ENCODE measurements around the gene CRYBA4.

Gene CRYBA4

GRCh38 chr22:26623984-26624383 is 2.2 kb downstream of the CRYBA4 start:
- Histone ChIP-seq H2AFZ (ENCODE audit: low read depth, low read length) (no peak overlapping the region), H4K91ac (ENCODE audit: low read length) (no peak overlapping the region), H3K4ac (ENCODE audit: low read depth in 1 of 2, low read length in 2 of 2) (no peak overlapping the region), H2BK5ac (ENCODE audit: low read depth, low read length, poor library complexity, severe bottlenecking) (no peak overlapping the region), H2BK120ac (ENCODE audit: low read depth, low read length) (no peak overlapping the region), H3K9me3 (ENCODE audit: control insufficient read depth, low read length) (no peaks in the 10 kb centered on the region), H3K14ac (ENCODE audit: low read length in 2 of 2) (no peak overlapping the region), H3K9ac (ENCODE audit: low read length) (no peak overlapping the region), H3K27ac (ENCODE audit: low read length, poor library complexity, severe bottlenecking) (no peak overlapping the region), H3K4me1 (ENCODE audit: control insufficient read depth, insufficient read depth, low read depth, low read length) (no peaks in the 10 kb centered on the region), H2BK15ac (ENCODE audit: low read depth, poor library complexity, severe bottlenecking) (no peak overlapping the region), H3K4me3 (ENCODE audit: insufficient read depth in 1 of 2, low read depth in 1 of 2, low read length in 2 of 2) (no peak overlapping the region), H4K8ac (ENCODE audit: low read length) (no peak overlapping the region), H3K23ac (ENCODE audit: low read length in 2 of 2) (no peak overlapping the region), H3K27me3 (ENCODE audit: control insufficient read depth in 1 of 2, insufficient read depth in 1 of 2, low read length in 2 of 2) (peaks cover 28 to 55% of the 10 kb centered on the region in 2 experiments), H2AK5ac (ENCODE audit: low read length, severe bottlenecking) (no peak overlapping the region), H2BK12ac (ENCODE audit: low read length in 2 of 2) (no peak overlapping the region), H3K18ac (ENCODE audit: low read depth in 1 of 2, low read length in 2 of 2) (no peak overlapping the region), H3K79me1 (replicated peaks; ENCODE audit: low read length, poor library complexity, severe bottlenecking) (no peaks in the 10 kb centered on the region), H3K4me2 (ENCODE audit: low read length, poor library complexity, severe bottlenecking) (no peak overlapping the region), H3K36me3 (ENCODE audit: control insufficient read depth in 1 of 2, insufficient read depth in 2 of 2, low read depth in 1 of 2, low read length in 2 of 2) (no peaks in the 10 kb centered on the region)
- WGBS = 68% methylated on average over 1 of the region's 1 CpG
- DNase-seq = no peak

GRCh38 chr22:26624803-26625202 is 3.0 kb downstream of the CRYBA4 start:
- 87% methylated on average over 12 of the region's 12 CpGs for WGBS
- Histone ChIP-seq H2BK120ac (ENCODE audit: low read depth, low read length) (no peak overlapping the region), H2AK5ac (ENCODE audit: low read length, severe bottlenecking) (no peak overlapping the region), H3K9me3 (ENCODE audit: control insufficient read depth, low read length) (no peaks in the 10 kb centered on the region), H3K79me1 (replicated peaks; ENCODE audit: low read length, poor library complexity, severe bottlenecking) (no peaks in the 10 kb centered on the region), H3K4ac (ENCODE audit: low read depth in 1 of 2, low read length in 2 of 2) (no peak overlapping the region), H3K18ac (ENCODE audit: low read depth in 1 of 2, low read length in 2 of 2) (no peak overlapping the region), H3K27ac (ENCODE audit: low read length, poor library complexity, severe bottlenecking) (no peak overlapping the region), H3K4me2 (ENCODE audit: low read length, poor library complexity, severe bottlenecking) (no peak overlapping the region), H3K4me3 (ENCODE audit: insufficient read depth in 1 of 2, low read depth in 1 of 2, low read length in 2 of 2) (no peak overlapping the region), H4K91ac (ENCODE audit: low read length) (no peak overlapping the region), H3K27me3 (ENCODE audit: control insufficient read depth in 1 of 2, insufficient read depth in 1 of 2, low read length in 2 of 2) (peaks cover 28 to 51% of the 10 kb centered on the region in 2 experiments), H4K8ac (ENCODE audit: low read length) (no peak overlapping the region), H2BK15ac (ENCODE audit: low read depth, poor library complexity, severe bottlenecking) (no peak overlapping the region), H3K9ac (ENCODE audit: low read length) (no peak overlapping the region), H3K14ac (ENCODE audit: low read length in 2 of 2) (no peak overlapping the region), H2BK5ac (ENCODE audit: low read depth, low read length, poor library complexity, severe bottlenecking) (no peak overlapping the region), H3K36me3 (ENCODE audit: control insufficient read depth in 1 of 2, insufficient read depth in 2 of 2, low read depth in 1 of 2, low read length in 2 of 2) (no peaks in the 10 kb centered on the region), H2BK12ac (ENCODE audit: low read length in 2 of 2) (no peak overlapping the region), H3K23ac (ENCODE audit: low read length in 2 of 2) (peak overlapping the region in 1 of 2 experiments; percentile 32), H3K4me1 (ENCODE audit: control insufficient read depth, insufficient read depth, low read depth, low read length) (no peaks in the 10 kb centered on the region), H2AFZ (ENCODE audit: low read depth, low read length) (no peak overlapping the region)
- DNase-seq = no peak

- no peaks in the 10 kb centered on the region for H3K36me3 ChIP-seq (ENCODE audit: control insufficient read depth in 1 of 2, insufficient read depth in 2 of 2, low read depth in 1 of 2, low read length in 2 of 2)
- no peak overlapping the region for H2BK5ac ChIP-seq (ENCODE audit: low read depth, low read length, poor library complexity, severe bottlenecking)
- H4K8ac ChIP-seq (ENCODE audit: low read length) = no peak overlapping the region
- H3K18ac ChIP-seq (ENCODE audit: low read depth in 1 of 2, low read length in 2 of 2) = no peak overlapping the region
- H3K27ac ChIP-seq (ENCODE audit: low read length, poor library complexity, severe bottlenecking) = no peak overlapping the region
- H2AFZ ChIP-seq (ENCODE audit: low read depth, low read length) = no peak overlapping the region
- no peak overlapping the region for H3K4me2 ChIP-seq (ENCODE audit: low read length, poor library complexity, severe bottlenecking)
- no peaks in the 10 kb centered on the region for H3K4me1 ChIP-seq (ENCODE audit: control insufficient read depth, insufficient read depth, low read depth, low read length)
- H3K4me3 ChIP-seq (ENCODE audit: insufficient read depth in 1 of 2, low read depth in 1 of 2, low read length in 2 of 2) = no peak overlapping the region
- no peak overlapping the region for H3K9ac ChIP-seq (ENCODE audit: low read length)
- no peak overlapping the region for H2BK12ac ChIP-seq (ENCODE audit: low read length in 2 of 2)
- no peak overlapping the region for H3K14ac ChIP-seq (ENCODE audit: low read length in 2 of 2)
- H2BK120ac ChIP-seq (ENCODE audit: low read depth, low read length) = no peak overlapping the region
- H4K91ac ChIP-seq (ENCODE audit: low read length) = no peak overlapping the region
- peaks cover 11 to 28% of the 10 kb centered on the region in 2 experiments for H3K27me3 ChIP-seq (ENCODE audit: control insufficient read depth in 1 of 2, insufficient read depth in 1 of 2, low read length in 2 of 2)
- H3K79me1 ChIP-seq (replicated peaks; ENCODE audit: low read length, poor library complexity, severe bottlenecking) = no peaks in the 10 kb centered on the region
- no peak for DNase-seq
- H3K4ac ChIP-seq (ENCODE audit: low read depth in 1 of 2, low read length in 2 of 2) = no peak overlapping the region
- no peak overlapping the region for H2BK15ac ChIP-seq (ENCODE audit: low read depth, poor library complexity, severe bottlenecking)
- no peak overlapping the region for H3K23ac ChIP-seq (ENCODE audit: low read length in 2 of 2)
- no peak overlapping the region for H2AK5ac ChIP-seq (ENCODE audit: low read length, severe bottlenecking)
- WGBS = 96% methylated on average over 16 of the region's 18 CpGs
- H3K9me3 ChIP-seq (ENCODE audit: control insufficient read depth, low read length) = no peaks in the 10 kb centered on the region
These were observed 8.4 kb downstream of the CRYBA4 start for GRCh38 chr22:26629988-26630761.

GRCh38 chr22:26631282-26631681 is 9.5 kb downstream of the CRYBA4 start:
- no peak for DNase-seq
- Histone ChIP-seq H3K27me3 (ENCODE audit: control insufficient read depth in 1 of 2, insufficient read depth in 1 of 2, low read length in 2 of 2) (peaks cover 11 to 30% of the 10 kb centered on the region in 2 experiments), H3K23ac (ENCODE audit: low read length in 2 of 2) (no peak overlapping the region), H3K27ac (ENCODE audit: low read length, poor library complexity, severe bottlenecking) (no peak overlapping the region), H3K9ac (ENCODE audit: low read length) (no peak overlapping the region), H3K9me3 (ENCODE audit: control insufficient read depth, low read length) (no peaks in the 10 kb centered on the region), H3K4me1 (ENCODE audit: control insufficient read depth, insufficient read depth, low read depth, low read length) (no peaks in the 10 kb centered on the region), H4K8ac (ENCODE audit: low read length) (no peak overlapping the region), H3K4ac (ENCODE audit: low read depth in 1 of 2, low read length in 2 of 2) (no peak overlapping the region), H2BK120ac (ENCODE audit: low read depth, low read length) (no peak overlapping the region), H3K4me3 (ENCODE audit: insufficient read depth in 1 of 2, low read depth in 1 of 2, low read length in 2 of 2) (no peak overlapping the region), H3K18ac (ENCODE audit: low read depth in 1 of 2, low read length in 2 of 2) (no peak overlapping the region), H3K14ac (ENCODE audit: low read length in 2 of 2) (no peak overlapping the region), H3K36me3 (ENCODE audit: control insufficient read depth in 1 of 2, insufficient read depth in 2 of 2, low read depth in 1 of 2, low read length in 2 of 2) (no peaks in the 10 kb centered on the region), H2AFZ (ENCODE audit: low read depth, low read length) (no peak overlapping the region), H2BK5ac (ENCODE audit: low read depth, low read length, poor library complexity, severe bottlenecking) (no peak overlapping the region), H2BK15ac (ENCODE audit: low read depth, poor library complexity, severe bottlenecking) (no peak overlapping the region), H3K4me2 (ENCODE audit: low read length, poor library complexity, severe bottlenecking) (no peak overlapping the region), H2BK12ac (ENCODE audit: low read length in 2 of 2) (no peak overlapping the region), H2AK5ac (ENCODE audit: low read length, severe bottlenecking) (no peak overlapping the region), H4K91ac (ENCODE audit: low read length) (no peak overlapping the region), H3K79me1 (replicated peaks; ENCODE audit: low read length, poor library complexity, severe bottlenecking) (no peaks in the 10 kb centered on the region)
- WGBS = 93% methylated on average over 4 of the region's 4 CpGs
